Activated T-cell treated with anti-CD3 and anti-CD28 coated beads for 4 hours (primary cell): ENCODE data around the gene DUSP23.
A peak's percentile ranks its signal among the peaks of the same experiment; 100 is the strongest.

Experiments used
- DNase-seq: peaks from one replicate; pipeline ENCODE4 v3.0.0-alpha.2; 2020

DUSP23 gene

GRCh38 chr1:159786966-159787365 lies 6.2 kb downstream of the DUSP23 start:
- DNase-seq = no peak

GRCh38 chr1:159790237-159790917 lies 9.6 kb downstream of the DUSP23 start:
- DNase-seq = no peak

- DNase-seq = no peak
These were observed 10.3 kb downstream of the DUSP23 start for GRCh38 chr1:159791031-159791430.

- DNase-seq = no peak
These were observed 10.7 kb downstream of the DUSP23 start for GRCh38 chr1:159791461-159791860.

GRCh38 chr1:159795534-159795933 lies 14.8 kb downstream of the DUSP23 start:
- no peak for DNase-seq

- DNase-seq = peak; percentile 25
These were observed 18.1 kb downstream of the DUSP23 start for GRCh38 chr1:159798893-159799292.

GRCh38 chr1:159799446-159799985 lies 18.8 kb downstream of the DUSP23 start:
- DNase-seq = no peak

GRCh38 chr1:159800177-159800930 lies 19.6 kb downstream of the DUSP23 start:
- peak; percentile 5 for DNase-seq

GRCh38 chr1:159802111-159802510 lies 21.3 kb downstream of the DUSP23 start, which contains the start of gene FCRL6:
TSS of gene FCRL6 (plus strand) at chr1:159802360. CDS start at chr1:159802425, 65 bp downstream.
- DNase-seq = no peak

- DNase-seq = no peak
These were observed 23.4 kb downstream of the DUSP23 start for GRCh38 chr1:159803956-159804689.

GRCh38 chr1:159804924-159805323 lies 24.2 kb downstream of the DUSP23 start:
- no peak for DNase-seq

- no peak for DNase-seq
These were observed 35.2 kb downstream of the DUSP23 start for GRCh38 chr1:159815926-159816325.

- DNase-seq = no peak
These were observed 36.7 kb downstream of the DUSP23 start for GRCh38 chr1:159817276-159818041.

GRCh38 chr1:159821171-159821867 lies 40.6 kb downstream of the DUSP23 start:
- DNase-seq = no peak

GRCh38 chr1:159823406-159823805 lies 42.6 kb downstream of the DUSP23 start:
- no peak for DNase-seq

GRCh38 chr1:159825564-159825963 lies 44.8 kb downstream of the DUSP23 start:
- no peak for DNase-seq

GRCh38 chr1:159826441-159827101 lies 45.8 kb downstream of the DUSP23 start, which contains the start of gene SLAMF8:
TSS of gene SLAMF8 (plus strand) at chr1:159826873. CDS start at chr1:159826899, 26 bp downstream.
- peak; percentile 30 for DNase-seq

- DNase-seq = no peak
These were observed 46.3 kb downstream of the DUSP23 start for GRCh38 chr1:159827102-159827490.

GRCh38 chr1:159827549-159827948 lies 46.8 kb downstream of the DUSP23 start:
- DNase-seq = no peak

GRCh38 chr1:159828176-159828575 lies 47.4 kb downstream of the DUSP23 start:
- DNase-seq = no peak

- no peak for DNase-seq
These were observed 48.0 kb downstream of the DUSP23 start for GRCh38 chr1:159828581-159829272.
